ENCODE measurements around the gene IQUB. TPM values are rescaled to one million over a fixed set of nuclear protein-coding genes. Genes with fewer than 3 reads are reported as not detected.

The IQUB gene
- total RNA-seq, 2 donors from 2014 or later: 2.0 to 4.8 TPM

- TF ChIP-seq POLR2AphosphoS5 (IDR thresholded peaks at IDR 0.05) (no peak), POLR2A (IDR thresholded peaks at IDR 0.05) (no peak), CTCF (IDR thresholded peaks at IDR 0.05) (no peak)
- H3K27me3 ChIP-seq (replicated peaks; ENCODE audit: insufficient read depth): no peaks in the 10 kb centered on the region
- H3K9me3 ChIP-seq: no peaks in the 10 kb centered on the region
- H3K4me3 ChIP-seq: no peak overlapping the region
- no peaks in the 10 kb centered on the region for H3K4me1 ChIP-seq (replicated peaks)
- H3K27ac ChIP-seq: no peak overlapping the region
- intact Hi-C loops (cut with DNase I): no loop called here
- H3K36me3 ChIP-seq: no peaks in the 10 kb centered on the region
- DNase-seq (ENCODE audit: low spot score): no peak
Observed at GRCh38 chr7:123579416-123579815, 45.0 kb upstream of the IQUB start.

GRCh38 chr7:123573896-123574467, 39.6 kb upstream of the IQUB start:
- WGBS: 88% methylated on average over 2 of the region's 2 CpGs
- Histone ChIP-seq H3K27ac (no peak overlapping the region), H3K36me3 (no peaks in the 10 kb centered on the region), H3K27me3 (replicated peaks; ENCODE audit: insufficient read depth) (no peaks in the 10 kb centered on the region), H3K4me1 (replicated peaks) (no peaks in the 10 kb centered on the region), H3K4me3 (no peak overlapping the region), H3K9me3 (no peaks in the 10 kb centered on the region)
- intact Hi-C loops (cut with DNase I): no loop called here
- TF ChIP-seq CTCF (IDR thresholded peaks at IDR 0.05) (no peak), POLR2A (IDR thresholded peaks at IDR 0.05) (no peak), POLR2AphosphoS5 (IDR thresholded peaks at IDR 0.05) (no peak)
- DNase-seq (ENCODE audit: low spot score): no peak

- Histone ChIP-seq H3K27me3 (replicated peaks; ENCODE audit: insufficient read depth) (no peaks in the 10 kb centered on the region), H3K9me3 (no peaks in the 10 kb centered on the region), H3K36me3 (no peaks in the 10 kb centered on the region), H3K27ac (no peak overlapping the region), H3K4me3 (no peak overlapping the region), H3K4me1 (replicated peaks) (no peaks in the 10 kb centered on the region)
- 65% methylated on average over 3 of the region's 3 CpGs for WGBS
- no peak for DNase-seq (ENCODE audit: low spot score)
- intact Hi-C loops (cut with DNase I): no loop called here
- TF ChIP-seq CTCF (IDR thresholded peaks at IDR 0.05) (no peak), POLR2AphosphoS5 (IDR thresholded peaks at IDR 0.05) (no peak), POLR2A (IDR thresholded peaks at IDR 0.05) (no peak)
Observed at GRCh38 chr7:123573341-123573740, 38.9 kb upstream of the IQUB start.

- TF ChIP-seq POLR2AphosphoS5 (IDR thresholded peaks at IDR 0.05) (no peak), CTCF (IDR thresholded peaks at IDR 0.05) (no peak), POLR2A (IDR thresholded peaks at IDR 0.05) (no peak)
- 63% methylated on average over 1 of the region's 1 CpG for WGBS
- no peaks in the 10 kb centered on the region for H3K9me3 ChIP-seq
- no peak for DNase-seq (ENCODE audit: low spot score)
- H3K4me1 ChIP-seq (replicated peaks): no peaks in the 10 kb centered on the region
- H3K27me3 ChIP-seq (replicated peaks; ENCODE audit: insufficient read depth): no peaks in the 10 kb centered on the region
- no peaks in the 10 kb centered on the region for H3K36me3 ChIP-seq
- H3K4me3 ChIP-seq: no peak overlapping the region
- H3K27ac ChIP-seq: no peak overlapping the region
- intact Hi-C loops (cut with DNase I): no loop called here
Observed at GRCh38 chr7:123571684-123572083, 37.3 kb upstream of the IQUB start.

GRCh38 chr7:123571187-123571586, 36.8 kb upstream of the IQUB start:
- 71% methylated on average over 1 of the region's 1 CpG for whole genome bisulfite sequencing
- Histone ChIP-seq H3K36me3 (no peaks in the 10 kb centered on the region), H3K27ac (no peak overlapping the region), H3K4me1 (replicated peaks) (no peaks in the 10 kb centered on the region), H3K9me3 (no peaks in the 10 kb centered on the region), H3K27me3 (replicated peaks; ENCODE audit: insufficient read depth) (no peaks in the 10 kb centered on the region), H3K4me3 (no peak overlapping the region)
- DNase-seq (ENCODE audit: low spot score): no peak
- no peak for TF ChIP-seq POLR2AphosphoS5 (IDR thresholded peaks at IDR 0.05)
- intact Hi-C loops (cut with DNase I): no loop called here

Data from prostate gland (tissue), 2 donors.